Measurements from ENCODE around the gene CFAP221.

DNA sequence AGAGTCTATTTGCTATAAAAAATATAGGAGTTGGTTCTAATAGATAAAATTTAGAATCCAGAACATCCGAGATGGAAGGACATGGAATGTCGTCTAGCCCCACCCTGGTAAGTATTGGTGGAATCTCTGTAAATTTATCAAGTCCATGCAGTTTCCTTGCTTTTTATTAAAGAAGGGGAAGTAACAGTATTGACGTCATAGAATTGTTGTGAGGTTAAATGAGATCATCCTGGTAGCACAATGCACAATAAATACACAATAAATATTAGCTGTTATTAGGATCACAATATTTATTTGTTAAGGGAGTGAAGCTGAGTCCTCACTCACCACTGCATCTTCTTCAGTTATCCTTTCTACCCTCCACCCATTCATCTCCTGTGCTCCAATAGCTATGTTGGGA lies 118.0 kb downstream of the CFAP221 start:
- TF ChIP-seq, protein P1, sequence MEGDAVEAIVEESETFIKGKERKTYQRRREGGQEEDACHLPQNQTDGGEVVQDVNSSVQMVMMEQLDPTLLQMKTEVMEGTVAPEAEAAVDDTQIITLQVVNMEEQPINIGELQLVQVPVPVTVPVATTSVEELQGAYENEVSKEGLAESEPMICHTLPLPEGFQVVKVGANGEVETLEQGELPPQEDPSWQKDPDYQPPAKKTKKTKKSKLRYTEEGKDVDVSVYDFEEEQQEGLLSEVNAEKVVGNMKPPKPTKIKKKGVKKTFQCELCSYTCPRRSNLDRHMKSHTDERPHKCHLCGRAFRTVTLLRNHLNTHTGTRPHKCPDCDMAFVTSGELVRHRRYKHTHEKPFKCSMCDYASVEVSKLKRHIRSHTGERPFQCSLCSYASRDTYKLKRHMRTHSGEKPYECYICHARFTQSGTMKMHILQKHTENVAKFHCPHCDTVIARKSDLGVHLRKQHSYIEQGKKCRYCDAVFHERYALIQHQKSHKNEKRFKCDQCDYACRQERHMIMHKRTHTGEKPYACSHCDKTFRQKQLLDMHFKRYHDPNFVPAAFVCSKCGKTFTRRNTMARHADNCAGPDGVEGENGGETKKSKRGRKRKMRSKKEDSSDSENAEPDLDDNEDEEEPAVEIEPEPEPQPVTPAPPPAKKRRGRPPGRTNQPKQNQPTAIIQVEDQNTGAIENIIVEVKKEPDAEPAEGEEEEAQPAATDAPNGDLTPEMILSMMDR (optimal IDR thresholded peaks at IDR 0.05 in 1 of 3, IDR thresholded peaks at IDR 0.05 in 1 of 3, conservative IDR thresholded peaks at IDR 0.05 in 1 of 3; ENCODE audit: extremely low read depth in 1 of 3, insufficient read depth in 2 of 3, low read length in 3 of 3), result no peak
- no peak for TF ChIP-seq EZH2 (IDR thresholded peaks at IDR 0.05; ENCODE audit: low read length)

Measured in keratinocyte (primary cell).